HepG2 (cell line): ENCODE measurements around the gene PTPN5. TPM values are rescaled to one million over a fixed set of nuclear protein-coding genes. Genes with fewer than 3 reads are reported as not detected.

ENCODE experiments used
- ATAC-seq: fragments of 200-7000 bp; cut with Tn5 transposase; 3 replicates; pipeline ENCODE4 v1.9.1; 2020; ENCODE audit warnings: mild to moderate bottlenecking, moderate library complexity
- BruUV-seq: library from RNA; stranded (reverse); fragments of 400-500 nt; replicated peaks from 2 replicates; lab custom pipeline; 2021; lab: Mats Ljungman, UMichigan
- CTCF ChIA-PET: fragments of 300-600 bp; formaldehyde crosslinking; extraction: SDS; loops from one replicate; lab custom pipeline; 2021; ENCODE audit warnings: low total read pairs, inconsistent platforms, low intra/inter-chr PET ratio; lab: Yijun Ruan, JAX
- POLR2A ChIA-PET: fragments of 350-600 bp; sonication (Branson Sonifier 250); formaldehyde crosslinking; loops from one replicate; lab custom pipeline; 2020; ENCODE audit warnings: antibody characterized with exemption, inconsistent platforms; lab: Yijun Ruan, JAX
- DNase-seq: peaks from one replicate; pipeline ENCODE4 v3.0.0-alpha.2; 2015; ENCODE audit warnings: low spot score
- FAIRE-seq: peaks from 3 replicates; lab custom pipeline; 2011; peaks lifted over from hg19 to GRCh38; lab: Jason Lieb, UNC
- H2AFZ ChIP-seq: one replicate; pipeline ENCODE4 v1.6.1; 2011; ENCODE audit warnings: low read length, inconsistent platforms
- H3K27ac ChIP-seq: fragments of 300-600 bp; 3 replicates; pipeline ENCODE4 v1.8.0; 2011; ENCODE audit warnings: mixed run types, mild to moderate bottlenecking, mixed read lengths, low read length, inconsistent platforms; ENCODE audit not compliant: insufficient read depth; ENCODE audit errors: extremely low read length
- H3K27me3 ChIP-seq, 2 experiments: fragments of 200-600 bp in 1 of 2; 2 replicates in 1 of 2; 3 replicates in 1 of 2; pipeline versions ENCODE4 v1.6.0 to v1.8.0; 2011; ENCODE audit warnings: low read length in 2 of 2, mild to moderate bottlenecking in 2 of 2, moderate library complexity in 2 of 2, inconsistent platforms in 1 of 2; ENCODE audit not compliant: insufficient read depth in 2 of 2, control insufficient read depth in 1 of 2
- H3K36me3 ChIP-seq, 2 experiments: fragments of 200-600 bp in 1 of 2; replicated peaks in 1 of 2; 2 replicates in 1 of 2; 3 replicates in 1 of 2; pipeline versions ENCODE4 v1.5.1 to v1.8.0; 2011; ENCODE audit warnings: low read length in 2 of 2, inconsistent platforms in 1 of 2; ENCODE audit not compliant: insufficient read depth in 2 of 2, control insufficient read depth in 1 of 2
- H3K4me1 ChIP-seq: 2 replicates; pipeline ENCODE4 v1.5.1; 2012; ENCODE audit warnings: low read length, inconsistent platforms; ENCODE audit not compliant: insufficient read depth
- H3K4me2 ChIP-seq: 2 replicates; pipeline ENCODE4 v1.6.0; 2011; ENCODE audit warnings: low read depth, low read length, inconsistent platforms
- H3K4me3 ChIP-seq, 3 experiments: fragments of 200-600 bp in 1 of 3; sonication (generic), shearing (Covaris generic) in 1 of 3; replicated peaks in 1 of 3; 2 replicates each; pipeline ENCODE4 v1.5.1; 2011 to 2016; ENCODE audit warnings: low read length in 3 of 3, inconsistent platforms in 2 of 3, low read depth in 2 of 3, mild to moderate bottlenecking in 2 of 3, control low read depth in 1 of 3, mixed read lengths in 1 of 3; ENCODE audit not compliant: insufficient read depth in 1 of 3
- H3K79me2 ChIP-seq: one replicate; pipeline ENCODE4 v1.6.1; 2011; ENCODE audit warnings: low read length, inconsistent platforms; ENCODE audit not compliant: insufficient read depth
- H3K9ac ChIP-seq: 2 replicates; pipeline ENCODE4 v1.6.0; 2011; ENCODE audit warnings: mild to moderate bottlenecking, low read depth, low read length, inconsistent platforms; ENCODE audit not compliant: insufficient read depth
- H3K9me3 ChIP-seq: 2 replicates; pipeline ENCODE4 v1.5.1; 2012; ENCODE audit warnings: mild to moderate bottlenecking, low read length
- H4K20me1 ChIP-seq: 2 replicates; pipeline ENCODE4 v1.6.0; 2011; ENCODE audit warnings: inconsistent platforms, mild to moderate bottlenecking, low read length, moderate library complexity; ENCODE audit not compliant: insufficient read depth
- AGO2 ChIP-seq: fragments of 200-400 bp; formaldehyde crosslinking; optimal IDR thresholded peaks from 2 replicates; pipeline ENCODE3; 2017; ENCODE audit warnings: mild to moderate bottlenecking, low read depth, low read length, moderate library complexity
- ARID3A ChIP-seq: IDR thresholded peaks from 2 replicates; pipeline ENCODE4 v1.6.1; 2012; ENCODE audit warnings: low read depth, low read length, improper control_type of control experiment
- ARID5B ChIP-seq: IDR thresholded peaks from 2 replicates; pipeline ENCODE4 v1.4.0; 2020; ENCODE audit warnings: mild to moderate bottlenecking, missing genetic modification reagents
- HNF4G ChIP-seq, 2 experiments: sonication (generic) in 1 of 2; formaldehyde crosslinking in 1 of 2; IDR thresholded peaks; 2 replicates each; pipeline versions ENCODE4 v1.4.0 to v1.6.1; 2011 to 2020; ENCODE audit warnings: borderline replicate concordance in 2 of 2, low read depth in 2 of 2, mild to moderate bottlenecking in 2 of 2, low read length in 1 of 2, missing genetic modification reagents in 1 of 2, moderate library complexity in 1 of 2
- KDM3A ChIP-seq: IDR thresholded peaks from 2 replicates; pipeline ENCODE4 v1.6.1; 2018; ENCODE audit warnings: low read depth, missing compliant biosample characterization
- MBD4 ChIP-seq: IDR thresholded peaks from 2 replicates; pipeline ENCODE4 v1.6.1; 2012; ENCODE audit warnings: low read length, inconsistent platforms, borderline replicate concordance
- MIER2 ChIP-seq: IDR thresholded peaks from 2 replicates; pipeline ENCODE4 v1.6.1; 2016; ENCODE audit warnings: missing biosample characterization, missing genetic modification reagents
- RARG ChIP-seq: sonication (generic); formaldehyde crosslinking; IDR thresholded peaks from 2 replicates; pipeline ENCODE4 v1.4.0; 2020; ENCODE audit warnings: low read depth, mild to moderate bottlenecking, missing genetic modification reagents
- REXO4 ChIP-seq: sonication (generic); formaldehyde crosslinking; IDR thresholded peaks from 2 replicates; pipeline ENCODE4 v1.8.0; 2022; ENCODE audit warnings: missing genetic modification reagents, mild to moderate bottlenecking, borderline replicate concordance
- ZNF136 ChIP-seq: sonication (generic); formaldehyde crosslinking; IDR thresholded peaks from 2 replicates; pipeline ENCODE4 v1.8.1; 2022; ENCODE audit warnings: low read depth, mild to moderate bottlenecking, moderate library complexity, missing genetic modification reagents
- ZNF18 ChIP-seq: sonication (generic); formaldehyde crosslinking; IDR thresholded peaks from 2 replicates; pipeline ENCODE4 v1.8.0; 2022; ENCODE audit warnings: mild to moderate bottlenecking, missing genetic modification reagents; ENCODE audit not compliant: insufficient replicate concordance
- ZNF687 ChIP-seq: sonication (generic); formaldehyde crosslinking; IDR thresholded peaks from 2 replicates; pipeline ENCODE4 v1.5.1; 2020; ENCODE audit warnings: mild to moderate bottlenecking, missing genetic modification reagents, moderate library complexity
- WGBS: methylation state at CpG from one replicate; pipeline ENCODE4 v1.1.6; 2017; ENCODE audit warnings: low lambda C conversion rate; 5-methylcytosine and 5-hydroxymethylcytosine counted together
- in situ Hi-C: cut with HindIII; loops from 2 replicates; pipeline ENCODE4 v1.10.0; 2017; ENCODE audit warnings: low pct_unique_long_range_greater_than_20kb; ENCODE audit not compliant: extremely low pct_ligation_motif_present
- intact Hi-C: fragments of 100-400 bp; cut with micrococcal nuclease; formaldehyde crosslinking; loops from one replicate; pipeline ENCODE4 v1.10.0; 2022; ENCODE audit not compliant: unreplicated experiment
- polyA plus RNA-seq, 8 experiments: library from polyadenylated mRNA; depleted of rRNA in 3 of 8; stranded (reverse) in 7 of 8; unstranded in 1 of 8; fragments of >200 nt; fragmentation: Illumina TruSeq in 4 of 8; extraction: Trizol in 4 of 8; gene quantifications; 2 replicates each; pipeline versions ENCODE4 v1.2.1 to v1.2.3, GENCODE V29; 2011 to 2016; ENCODE audit warnings: low read depth in 4 of 8, missing spikeins in 1 of 8, mixed read lengths in 1 of 8; ENCODE audit not compliant: insufficient read depth in 1 of 8
- total RNA-seq, 5 experiments: library from RNA; depleted of rRNA; stranded (reverse); fragments of >200 nt; fragmentation: Illumina TruSeq; extraction: Trizol; gene quantifications; 2 replicates each; pipeline ENCODE4 v1.2.3, GENCODE V29; 2016; ENCODE audit warnings: low read depth in 1 of 5

Gene PTPN5
- total and polyA plus RNA-seq, 2 of the 13 experiments (the other 11 are each of a cell fraction or from before 2014, with no cell fraction given): not detected

DNA sequence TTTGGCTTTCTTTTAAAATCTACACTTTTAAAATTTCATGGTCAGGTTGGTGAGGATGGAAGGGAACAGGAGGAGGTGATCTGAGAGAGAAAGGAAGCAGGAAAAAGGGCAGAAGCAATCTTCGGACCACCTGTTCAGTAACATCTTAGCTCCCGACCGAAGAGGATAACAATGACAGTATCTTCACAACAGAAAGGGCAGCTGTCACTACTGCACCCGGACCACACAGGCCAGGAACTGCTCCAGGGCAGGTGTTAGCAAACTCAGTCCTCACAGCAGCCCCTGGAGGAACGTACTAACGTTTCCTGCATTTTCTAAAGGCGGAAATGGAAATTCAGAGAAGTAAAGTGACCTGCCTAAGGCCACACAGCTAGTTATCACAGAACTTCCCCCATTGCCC lies 16.8 kb downstream of the PTPN5 start:
- ChIA-PET POLR2A (no interaction called here), CTCF (interaction anchor here (0.8 kb wide), 1 partner anchor 28 kb away, joined by 4 read pairs; no protein-coding TSS in a partner anchor)
- intact Hi-C loops: loop anchor here (1.0 kb wide), 2 partner anchors 28 to 78 kb away; no protein-coding TSS in a partner anchor
- no peaks in the 10 kb centered on the region for H3K9me3 ChIP-seq
- no peak overlapping the region for H3K4me2 ChIP-seq
- BruUV-seq: no TSS peak
- DNase-seq (no peak), ATAC-seq (no peak), FAIRE-seq (no peak)
- no peak overlapping the region for H3K9ac ChIP-seq
- WGBS: 5% methylated on average over 7 of the region's 7 CpGs
- H3K4me3 ChIP-seq: no peak overlapping the region
- H3K4me1 ChIP-seq: peaks cover 5% of the 10 kb centered on the region
- H3K27ac ChIP-seq: no peak overlapping the region
- H4K20me1 ChIP-seq: no peaks in the 10 kb centered on the region
- in situ Hi-C loops: no loop called here
- no peaks in the 10 kb centered on the region for H3K79me2 ChIP-seq
- H3K36me3 ChIP-seq: no peaks in the 10 kb centered on the region
- H3K27me3 ChIP-seq: peaks cover 5 to 23% of the 10 kb centered on the region in 2 experiments; a peak in 3 of 5 replicates
- no peak overlapping the region for H2AFZ ChIP-seq
- TF ChIP-seq ZNF687 (no peak), AGO2 (no peak), MIER2 (no peak), REXO4 (CRISPR knock-in tag) (no peak), MBD4 (no peak), ARID5B (CRISPR knock-in tag) (no peak), HNF4G (IDR thresholded peaks at IDR 0.05; ENCODE audit: borderline replicate concordance, low read depth, low read length) (no peak), HNF4G (CRISPR knock-in tag; IDR thresholded peaks at IDR 0.05; ENCODE audit: borderline replicate concordance, low read depth) (no peak), KDM3A (no peak), RARG (CRISPR knock-in tag) (no peak), ARID3A (no peak), ZNF18 (CRISPR knock-in tag) (no peak), ZNF136 (CRISPR knock-in tag) (no peak)
